ENCODE results near the gene UCN2.
"Not testable (repeated sequence)": the region's sequence is repeated elsewhere in the genome, so short reads cannot be mapped to it uniquely, and the experiment has no call there.

The UCN2 gene

DNA sequence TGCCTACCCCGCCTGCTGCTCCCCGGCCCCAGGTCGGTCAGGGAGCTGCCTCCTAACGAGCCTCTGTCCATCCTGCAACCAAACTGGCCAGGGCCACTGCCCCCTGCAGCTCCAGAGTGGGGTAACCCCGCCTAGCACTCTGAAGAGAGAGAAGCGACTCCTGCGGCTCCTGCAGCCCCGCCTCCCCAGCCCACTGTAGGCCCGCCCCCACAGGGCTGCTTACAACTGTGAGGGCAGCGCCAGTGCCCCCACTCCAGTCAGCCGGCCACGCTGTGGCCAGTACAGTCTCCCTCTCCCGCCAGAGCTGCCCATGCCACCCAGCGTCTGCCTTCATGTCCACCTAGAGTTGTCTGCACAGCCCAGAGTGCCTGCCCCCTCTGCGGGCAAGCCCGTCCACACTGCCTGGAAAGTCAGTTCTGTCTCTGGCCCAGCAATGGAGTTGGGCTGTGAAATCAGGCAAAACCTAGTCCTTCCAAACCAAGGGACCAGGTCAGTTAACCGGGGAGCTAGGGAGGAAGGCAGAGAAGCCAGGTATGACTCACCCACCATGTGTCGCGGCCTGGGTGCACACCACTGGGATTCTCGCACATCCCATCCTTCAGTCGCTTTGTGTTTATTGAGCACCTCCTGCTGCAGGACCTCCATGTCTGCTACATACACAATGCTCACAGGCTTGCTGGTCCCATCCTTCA, 2.4 kb downstream of the UCN2 start:
- no peak for ATAC-seq

- ATAC-seq: no peak
These were observed 2.9 kb downstream of the UCN2 start for GRCh38 chr3:48560648-48561018.

DNA sequence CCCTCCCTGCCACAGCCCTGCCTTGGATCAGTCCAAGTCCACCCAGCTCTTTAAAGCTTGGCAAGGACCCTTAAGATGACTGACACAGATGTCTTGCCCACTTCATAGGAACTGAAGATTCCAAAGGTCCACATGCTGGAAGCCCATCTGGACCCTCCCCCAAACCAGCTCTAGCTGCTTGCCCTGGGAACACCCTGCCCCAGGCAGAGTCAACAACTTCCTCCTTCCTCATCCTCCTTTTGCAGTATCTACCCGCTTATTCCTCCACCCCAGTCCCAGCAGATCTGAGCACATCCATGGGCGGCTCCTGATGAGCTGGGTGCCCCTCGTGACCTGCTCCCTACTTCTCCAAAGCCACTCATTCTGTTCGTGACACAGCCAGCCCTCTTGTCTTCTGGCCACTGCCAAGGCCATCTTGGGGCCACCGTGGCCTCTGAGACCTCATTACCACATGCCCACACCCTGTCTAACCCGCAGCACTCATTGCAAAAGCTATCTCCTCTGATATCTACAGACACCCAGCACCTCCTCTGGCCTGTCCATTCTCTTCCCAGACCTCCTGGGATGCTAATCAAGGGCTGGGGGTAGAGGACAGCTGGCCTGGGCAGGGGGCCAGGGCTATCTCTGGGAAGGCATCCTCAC, 5.0 kb downstream of the UCN2 start:
- ATAC-seq: no peak

DNA sequence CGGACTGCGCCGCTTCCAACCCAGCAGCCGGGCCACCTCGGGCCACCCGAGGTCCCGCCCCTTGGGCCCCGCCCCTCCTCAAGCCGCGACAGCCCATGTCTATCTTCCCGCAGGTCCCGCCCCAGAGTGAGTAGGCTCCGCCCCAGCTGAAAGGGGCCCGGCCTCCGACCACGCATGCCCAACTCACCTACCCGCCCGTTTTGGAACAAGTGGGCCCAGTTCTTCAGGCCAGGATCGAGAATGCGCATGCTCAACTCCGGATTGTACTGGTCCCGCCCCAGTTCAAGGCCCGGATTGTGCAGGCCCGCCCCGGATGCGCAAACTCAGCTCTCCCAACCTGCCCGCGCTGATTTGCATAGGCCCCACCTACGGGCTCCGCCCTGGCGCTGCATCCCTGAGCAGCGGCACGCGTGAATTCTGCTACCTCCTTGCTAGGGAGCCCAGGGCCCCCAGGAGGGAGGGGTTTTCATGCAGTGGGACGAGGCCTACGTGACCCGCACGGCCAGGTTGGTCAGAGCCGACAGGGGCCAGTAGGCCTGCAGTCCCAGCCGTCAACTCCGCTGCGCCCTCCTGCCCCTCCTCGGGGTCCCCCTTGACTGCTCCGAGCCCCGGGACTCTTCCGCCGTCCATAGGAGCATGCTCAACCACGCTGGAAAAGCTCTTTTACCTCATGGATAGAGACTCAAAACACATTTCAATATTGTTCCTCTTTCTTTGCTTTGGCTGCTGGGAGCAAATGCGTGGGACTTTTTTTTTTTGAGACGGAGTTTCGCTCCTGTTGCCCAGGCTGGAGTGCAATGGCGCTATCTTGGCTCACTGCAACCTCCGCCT, 6.6 kb downstream of the UCN2 start, which contains the start of gene PFKFB4:
Gene PFKFB4, minus strand, starts transcription at position 8 of the 831 bp plus-strand sequence. CDS start 26 bp downstream, outside the sequence.
- ATAC-seq: peak; percentile 90 to 94

DNA sequence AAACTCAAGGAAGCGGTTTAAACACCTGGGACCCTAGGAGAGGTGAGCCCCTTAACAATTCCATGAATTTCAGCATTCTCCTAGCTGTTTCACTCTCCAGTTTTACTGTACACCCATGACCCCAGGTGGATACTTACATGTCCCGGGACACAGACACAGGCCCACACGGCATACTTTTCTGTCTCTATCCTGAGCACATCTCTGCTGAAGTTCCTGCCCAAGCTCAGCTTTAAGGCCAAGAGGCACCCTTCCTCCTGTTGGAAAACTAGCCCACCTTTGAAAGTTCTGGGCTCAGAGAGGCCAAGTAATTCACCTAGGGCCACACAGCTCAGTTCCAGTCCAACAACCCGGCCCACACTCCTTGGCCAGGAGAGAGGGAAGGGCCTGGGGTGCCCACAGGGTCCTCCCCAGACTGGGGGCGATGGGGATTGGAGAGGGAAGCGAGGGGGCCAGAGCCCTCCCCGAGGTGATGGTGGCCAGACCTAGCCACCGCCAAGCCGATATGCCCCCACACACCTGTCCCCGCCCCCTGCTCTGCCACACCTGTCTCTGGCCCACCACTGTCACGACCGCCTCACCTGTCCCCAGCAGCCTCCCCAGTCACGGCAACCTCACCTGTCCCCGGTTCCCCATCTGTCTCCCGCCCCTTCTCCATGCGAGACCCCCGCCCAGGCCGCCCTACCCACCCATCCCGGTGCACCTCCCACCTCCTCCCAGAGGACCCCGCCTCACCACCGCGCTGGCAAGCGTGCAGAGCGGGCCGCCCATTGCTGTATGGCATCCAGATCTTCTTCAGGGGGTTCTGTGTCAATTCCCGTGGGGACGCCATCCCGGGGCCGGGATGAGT, 7.4 kb downstream of the UCN2 start:
- ATAC-seq: no peak

GRCh38 chr3:48555231-48555948, 8.2 kb downstream of the UCN2 start:
- no peak for ATAC-seq

DNA sequence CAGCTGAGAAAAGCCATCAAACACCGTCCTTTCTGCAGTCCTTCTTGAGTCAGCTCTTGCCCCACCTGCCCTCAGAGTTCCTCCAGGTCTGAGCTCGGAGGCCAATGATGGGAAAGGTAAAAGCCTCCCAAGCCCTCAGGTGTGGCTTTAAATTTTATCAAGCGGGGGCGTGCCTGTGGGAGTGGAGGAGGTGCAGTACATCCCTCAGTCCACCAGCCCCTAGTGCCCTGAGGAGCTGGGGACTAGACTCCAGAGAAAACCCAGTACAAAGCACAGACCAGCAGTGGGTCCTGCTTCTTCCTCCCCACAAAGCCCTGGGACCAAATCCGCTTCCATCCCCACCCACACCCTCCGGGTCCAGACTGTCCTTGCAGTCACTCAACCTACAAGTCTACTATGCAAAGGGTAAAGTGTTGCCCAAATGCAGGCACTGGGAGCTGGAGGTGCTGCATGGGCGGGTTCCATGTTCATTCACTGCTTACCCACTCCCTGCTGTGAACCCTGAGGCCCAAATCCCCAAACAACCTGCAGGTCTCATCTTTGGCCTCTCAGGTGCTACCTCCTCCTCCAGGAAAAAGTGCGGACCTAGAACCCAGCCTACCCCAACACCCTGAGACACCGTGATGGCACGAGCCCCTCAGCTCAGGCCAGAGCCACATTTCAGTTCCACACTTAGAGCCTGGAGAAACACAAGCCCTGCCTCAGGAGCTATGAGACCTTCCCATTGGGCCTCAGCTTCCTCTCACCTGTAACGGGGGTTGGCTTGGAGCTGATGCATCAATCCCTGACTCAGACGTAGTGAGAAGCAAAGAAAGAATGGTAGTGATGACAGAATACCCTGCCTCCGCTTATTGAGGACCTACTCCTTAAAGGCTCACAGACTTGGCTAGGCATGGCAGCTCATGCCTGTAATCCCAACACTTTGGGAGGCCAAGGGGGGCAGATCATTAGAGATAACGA, 9.4 kb downstream of the UCN2 start:
- no peak for ATAC-seq

- no peak for ATAC-seq
These were observed 10.2 kb downstream of the UCN2 start for GRCh38 chr3:48553361-48553760.

- no peak for ATAC-seq
These were observed 11.2 kb downstream of the UCN2 start for GRCh38 chr3:48552111-48552951.

- ATAC-seq: not testable (repeated sequence)
These were observed 11.9 kb downstream of the UCN2 start for GRCh38 chr3:48551651-48552050.

GRCh38 chr3:48548729-48549705, 14.6 kb downstream of the UCN2 start:
- peak; percentile 88 to 97 for ATAC-seq

GRCh38 chr3:48548126-48548525, 15.5 kb downstream of the UCN2 start:
- no peak for ATAC-seq

DNA sequence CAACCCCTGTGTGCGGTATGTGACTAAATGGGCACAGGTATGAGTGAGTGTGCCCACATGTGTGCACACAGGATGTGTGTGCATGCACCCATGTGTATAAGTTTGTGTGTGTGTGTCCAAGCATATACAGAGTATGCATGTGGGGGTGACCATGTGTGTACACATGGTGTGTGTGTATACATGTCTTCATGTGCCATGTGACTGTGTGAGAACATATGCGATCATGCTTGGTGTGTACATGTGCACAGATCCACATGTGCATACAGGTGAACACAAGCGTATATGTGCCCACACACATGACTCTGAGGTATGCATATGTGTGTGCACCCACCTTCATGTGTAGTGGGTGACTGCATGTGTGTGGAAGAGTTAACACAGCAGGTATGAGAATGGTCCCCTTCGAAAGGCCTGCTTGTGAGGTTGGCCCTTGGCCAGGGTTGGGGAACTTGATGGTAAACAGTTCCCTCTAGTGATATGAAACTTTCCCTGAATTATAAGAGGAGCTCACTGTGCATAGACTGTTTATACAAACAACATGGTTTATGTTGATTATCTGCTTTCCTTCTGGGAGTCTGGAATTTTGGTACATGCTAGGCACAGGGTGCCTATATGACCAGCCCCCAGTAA, 17.3 kb downstream of the UCN2 start:
- no peak for ATAC-seq

- ATAC-seq: no peak
These were observed 19.4 kb downstream of the UCN2 start for GRCh38 chr3:48544141-48544540.

GRCh38 chr3:48543271-48543866, 20.2 kb downstream of the UCN2 start:
- no peak for ATAC-seq

- ATAC-seq: no peak
These were observed 25.1 kb downstream of the UCN2 start for GRCh38 chr3:48538451-48538850.

GRCh38 chr3:48536785-48537184, 26.8 kb downstream of the UCN2 start:
- no peak for ATAC-seq

DNA sequence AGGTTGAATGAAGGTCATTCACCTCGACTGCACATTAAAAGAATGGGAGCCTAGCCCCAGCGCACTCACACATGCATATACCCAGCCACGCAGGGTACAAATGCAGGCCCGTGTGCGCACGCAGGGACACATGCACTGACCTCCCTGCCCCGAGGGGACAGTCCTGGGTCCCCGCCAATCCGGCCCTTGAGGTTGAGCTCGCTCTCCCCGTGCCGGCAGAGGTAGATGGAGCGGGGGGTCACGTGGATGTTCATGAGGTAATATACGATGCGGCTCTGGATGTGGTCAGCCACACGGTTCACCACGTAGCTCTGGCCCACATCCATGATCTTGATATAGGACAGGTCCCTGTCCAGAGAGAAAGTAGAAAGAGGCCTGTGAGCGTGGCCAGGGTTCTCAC, 27.5 kb downstream of the UCN2 start:
- ATAC-seq: no peak

Measured in activated CD4-positive, CD25-positive, alpha-beta regulatory T cell treated with anti-CD3 and anti-CD28 coated beads, Interleukin-2, amount 50 U/mL, for 24 hours (primary cell).